T-helper 2 cell treated with Interferon-gamma antibody and Interleukin-4, amounts not matched to agents 100 ng/mL and 5 ng/mL, for 36 hours (primary cell): Measurements from ENCODE around the gene KLF18. TPM values are rescaled to one million over a fixed set of nuclear protein-coding genes. Genes with fewer than 3 reads are reported as not detected.

Experiments
- total RNA-seq: library from RNA; stranded (reverse); gene quantifications from 2 replicates; pipeline ENCODE4 v1.2.3, GENCODE V29; 2022

The KLF18 gene
- total RNA-seq, 1 donor from 2014 or later: not detected

Other genes starting within 250 kb of the KLF18 start
- 0.48 and 0.64 TPM in 2 replicates for gene ARTN, start 207.8 kb downstream of the KLF18 start, total RNA-seq
- 26.1 and 26.8 TPM in 2 replicates for gene IPO13, start 194.7 kb downstream of the KLF18 start, total RNA-seq
- gene DPH2, start 171.6 kb downstream of the KLF18 start, total RNA-seq: 38.6 and 39.1 TPM in 2 replicates
- gene ATP6V0B, start 166.7 kb downstream of the KLF18 start, total RNA-seq: 137 and 139 TPM in 2 replicates
- gene B4GALT2, start 162.4 kb downstream of the KLF18 start, total RNA-seq: 20.1 and 21.1 TPM in 2 replicates
- gene CCDC24, start 150.0 kb downstream of the KLF18 start, total RNA-seq: 0.59 and 0.75 TPM in 2 replicates
- gene SLC6A9, start 110.2 kb downstream of the KLF18 start, total RNA-seq: 2.6 TPM in 2 replicates
- not detected in 2 replicates for gene KLF17, start 22.8 kb downstream of the KLF18 start, total RNA-seq
- 38.3 and 42.0 TPM in 2 replicates for gene DMAP1, start 71.8 kb upstream of the KLF18 start, total RNA-seq
- gene ERI3, start 213.6 kb upstream of the KLF18 start, total RNA-seq: 30.4 and 30.7 TPM in 2 replicates